Measurements from ENCODE around the gene CLECL1. TPM values are rescaled to one million over a fixed set of nuclear protein-coding genes. Genes with fewer than 3 reads are reported as not detected.
A peak's percentile ranks its signal among the peaks of the same experiment; 100 is the strongest.
"Not testable (repeated sequence)": the region's sequence is repeated elsewhere in the genome, so short reads cannot be mapped to it uniquely, and the experiment has no call there.

Gene CLECL1
- total and polyA plus RNA-seq, 2 donors, result 4.0 to 11.2 TPM

DNA sequence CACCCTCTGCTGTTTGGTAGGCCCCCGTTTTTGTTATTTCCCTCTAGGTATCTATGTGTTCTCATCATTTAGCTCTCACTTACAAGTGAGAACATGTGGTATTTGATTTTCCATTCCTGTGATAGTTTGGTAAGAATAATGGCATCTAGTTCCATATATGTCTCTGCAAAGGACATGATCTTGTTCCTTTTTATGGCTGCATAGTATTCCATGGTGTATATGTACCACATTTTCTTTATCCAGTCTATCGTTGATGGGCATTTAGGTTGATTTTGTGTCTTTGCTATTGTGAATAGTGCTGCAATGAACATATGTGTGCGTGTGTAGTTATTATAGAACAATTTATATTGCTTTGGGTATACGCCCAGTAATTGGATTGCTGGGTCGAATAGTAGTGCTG is 28.3 kb downstream of the CLECL1 start:
- not testable (repeated sequence) for H3K9me3 ChIP-seq (ENCODE audit: control insufficient read depth in 2 of 2, insufficient read depth in 1 of 2, low read length in 1 of 2)
- peaks cover 25 to 28% of the 10 kb centered on the region in 2 donors for H3K4me1 ChIP-seq (ENCODE audit: control insufficient read depth in 2 of 2, insufficient read depth in 2 of 2, low read length in 2 of 2)

DNA sequence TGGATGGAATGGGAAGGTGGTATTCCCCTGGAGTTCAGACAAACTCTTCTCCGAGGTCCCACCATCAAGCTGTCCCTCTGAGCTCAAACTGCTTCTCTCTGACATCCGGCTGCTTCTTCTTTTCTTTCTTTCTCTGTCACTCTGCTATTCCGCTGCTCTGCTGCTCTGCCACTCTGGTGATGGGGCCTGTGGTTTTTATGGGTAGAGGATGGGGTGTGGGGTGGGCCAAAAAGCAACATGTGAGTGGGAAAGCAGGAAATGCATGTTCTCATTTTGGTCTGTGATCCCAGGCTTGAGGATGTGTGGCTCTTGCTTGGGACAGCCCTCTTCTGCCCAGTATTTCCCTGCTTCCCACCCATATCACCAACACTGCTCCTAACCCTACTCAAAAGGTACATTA is 30.6 kb downstream of the CLECL1 start:
- DNase-seq (ENCODE audit: low read depth in 6 of 9, low spot score in 9 of 9), result peak; percentile 34 to 87 (median 67)
- peak overlapping the region; percentile 93 to 95 for H3K27ac ChIP-seq (ENCODE audit: low read depth in 1 of 2, low read length in 1 of 2)
- no peaks in the 10 kb centered on the region for H3K27me3 ChIP-seq (ENCODE audit: control insufficient read depth in 2 of 2, insufficient read depth in 1 of 2, low read length in 1 of 2)
- H3K4me3 ChIP-seq (ENCODE audit: low read length in 2 of 2), result peak overlapping the region; percentile 6 to 16
- 9% methylated on average over 3 of the region's 3 CpGs for WGBS
- no peaks in the 10 kb centered on the region for H3K9me3 ChIP-seq (ENCODE audit: control insufficient read depth in 2 of 2, insufficient read depth in 1 of 2, low read length in 1 of 2)
- H3K4me1 ChIP-seq (ENCODE audit: control insufficient read depth in 2 of 2, insufficient read depth in 2 of 2, low read length in 2 of 2), result peaks cover 17% of the 10 kb centered on the region in 2 donors
- no peaks in the 10 kb centered on the region for H3K36me3 ChIP-seq (ENCODE audit: control insufficient read depth in 2 of 2, insufficient read depth in 2 of 2, low read length in 1 of 2)

More for the DNA sequence above, 28.3 kb downstream of the CLECL1 start:
- not testable (repeated sequence) for H3K4me3 ChIP-seq (ENCODE audit: low read length in 2 of 2); H3K27ac ChIP-seq (ENCODE audit: low read depth in 1 of 2, low read length in 1 of 2); H3K27me3 ChIP-seq (ENCODE audit: control insufficient read depth in 2 of 2, insufficient read depth in 1 of 2, low read length in 1 of 2); H3K36me3 ChIP-seq (ENCODE audit: control insufficient read depth in 2 of 2, insufficient read depth in 2 of 2, low read length in 1 of 2); DNase-seq (ENCODE audit: low read depth in 6 of 9, low spot score in 9 of 9)
- 98% methylated on average over 5 of the region's 5 CpGs for WGBS

DNA sequence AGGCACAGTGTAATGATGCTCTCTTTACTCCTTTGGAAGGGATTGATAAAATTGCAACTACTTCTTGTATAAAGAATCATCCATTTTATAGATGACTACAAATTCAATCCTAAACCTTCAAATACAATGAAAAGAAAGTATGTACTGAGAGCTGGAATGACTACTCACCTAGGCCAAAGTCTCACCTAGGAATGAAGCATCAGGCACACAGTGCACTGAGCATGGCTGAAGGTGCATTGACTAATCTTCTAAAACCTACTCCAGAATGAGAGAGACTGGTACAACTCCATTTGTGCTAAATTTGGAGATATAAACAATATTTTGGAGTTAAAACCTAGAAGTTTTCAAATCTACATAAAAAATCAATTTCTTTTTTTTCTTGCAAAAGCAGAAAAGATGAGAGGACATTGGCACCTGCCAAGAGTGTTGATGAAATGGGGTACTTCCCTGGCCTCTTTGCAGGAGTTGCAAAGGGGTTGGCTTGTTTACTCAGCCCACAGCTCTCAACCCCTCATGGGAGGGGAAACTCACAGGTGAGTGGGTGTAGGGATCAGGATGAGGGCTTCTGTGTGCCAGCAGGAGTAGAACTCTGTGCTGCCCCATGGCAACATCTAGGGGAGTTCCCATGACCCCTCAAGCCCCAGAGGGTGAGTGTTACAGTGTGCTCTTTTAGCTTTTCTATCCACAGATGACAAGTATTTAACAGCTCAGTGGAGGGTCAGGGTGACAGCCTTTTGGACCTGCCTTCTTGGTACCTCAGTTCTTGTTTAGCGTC is 31.3 kb downstream of the CLECL1 start:
- Histone ChIP-seq H3K27me3 (ENCODE audit: control insufficient read depth in 2 of 2, insufficient read depth in 1 of 2, low read length in 1 of 2) (no peaks in the 10 kb centered on the region), H3K4me1 (ENCODE audit: control insufficient read depth in 2 of 2, insufficient read depth in 2 of 2, low read length in 2 of 2) (peaks cover 14 to 16% of the 10 kb centered on the region in 2 donors), H3K36me3 (ENCODE audit: control insufficient read depth in 2 of 2, insufficient read depth in 2 of 2, low read length in 1 of 2) (peaks cover 0 to 2% of the 10 kb centered on the region in 2 donors), H3K4me3 (ENCODE audit: low read length in 2 of 2) (peak overlapping the region; percentile 6 to 16), H3K9me3 (ENCODE audit: control insufficient read depth in 2 of 2, insufficient read depth in 1 of 2, low read length in 1 of 2) (no peaks in the 10 kb centered on the region), H3K27ac (ENCODE audit: low read depth in 1 of 2, low read length in 1 of 2) (peak overlapping the region; percentile 93 to 95)
- peak in 3 of 9 donors; percentile 19 to 53 (median 35) for DNase-seq (ENCODE audit: low read depth in 6 of 9, low spot score in 9 of 9)
- WGBS, result 96% methylated on average over 1 of the region's 1 CpG

DNA sequence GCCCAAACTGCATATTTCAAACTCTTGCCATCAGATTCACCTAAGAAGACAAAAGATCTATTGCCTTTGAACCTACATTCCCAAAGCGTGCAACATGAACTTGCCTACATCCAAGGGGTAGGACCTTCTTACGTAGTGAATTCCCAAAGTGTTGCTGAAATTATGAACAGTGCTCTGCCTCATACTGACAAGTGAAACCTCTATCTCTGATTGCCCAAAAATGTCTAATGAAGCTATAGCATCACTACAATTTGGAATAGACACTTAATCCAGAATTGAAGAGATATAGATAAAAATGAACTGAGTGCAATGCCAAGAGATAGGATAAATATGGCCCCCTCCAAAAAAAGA is 32.3 kb downstream of the CLECL1 start:
- H3K27ac ChIP-seq (ENCODE audit: low read depth in 1 of 2, low read length in 1 of 2), result peak overlapping the region in 1 of 2 donors; percentile 26
- peaks cover 2 to 8% of the 10 kb centered on the region in 2 donors for H3K36me3 ChIP-seq (ENCODE audit: control insufficient read depth in 2 of 2, insufficient read depth in 2 of 2, low read length in 1 of 2)
- no peaks in the 10 kb centered on the region for H3K27me3 ChIP-seq (ENCODE audit: control insufficient read depth in 2 of 2, insufficient read depth in 1 of 2, low read length in 1 of 2)
- no peaks in the 10 kb centered on the region for H3K9me3 ChIP-seq (ENCODE audit: control insufficient read depth in 2 of 2, insufficient read depth in 1 of 2, low read length in 1 of 2)
- no peak for DNase-seq (ENCODE audit: low read depth in 6 of 9, low spot score in 9 of 9)
- peaks cover 9 to 16% of the 10 kb centered on the region in 2 donors for H3K4me1 ChIP-seq (ENCODE audit: control insufficient read depth in 2 of 2, insufficient read depth in 2 of 2, low read length in 2 of 2)
- 91% methylated on average over 2 of the region's 2 CpGs for WGBS
- H3K4me3 ChIP-seq (ENCODE audit: low read length in 2 of 2), result no peak overlapping the region

DNA sequence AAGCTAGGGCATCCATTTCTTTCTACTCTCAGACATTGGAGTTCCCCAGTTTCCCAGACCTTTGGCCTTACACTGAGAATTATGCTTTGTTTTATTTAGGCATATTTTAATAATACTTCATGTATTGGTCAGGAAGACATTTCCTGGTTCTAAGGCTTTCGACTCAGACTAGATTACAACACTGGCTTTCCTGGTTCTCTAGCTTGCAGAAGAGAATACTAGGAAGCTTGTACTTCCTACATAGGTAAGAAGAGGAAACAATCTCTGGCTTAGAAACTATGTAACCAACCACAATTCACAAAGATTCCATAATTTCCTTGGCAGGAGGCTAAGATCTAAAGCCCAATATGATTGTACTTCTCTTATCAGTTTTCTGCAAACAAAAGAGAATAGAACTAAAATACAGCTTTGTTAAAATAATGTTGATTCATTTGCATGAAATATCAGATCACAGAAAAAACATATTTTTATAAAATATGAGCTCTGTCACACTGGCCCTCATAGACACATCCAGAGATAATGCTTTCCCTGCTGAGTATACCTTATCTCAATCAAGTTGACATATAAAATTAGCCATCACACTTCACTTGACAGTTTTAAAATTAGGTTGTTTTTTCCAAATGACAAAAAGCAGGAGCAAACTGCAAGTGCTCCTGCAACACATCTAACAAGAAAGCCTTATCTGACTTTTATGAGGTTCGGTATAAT is 32.8 kb downstream of the CLECL1 start:
- Histone ChIP-seq H3K36me3 (ENCODE audit: control insufficient read depth in 2 of 2, insufficient read depth in 2 of 2, low read length in 1 of 2) (peaks cover 7 to 13% of the 10 kb centered on the region in 2 donors), H3K27me3 (ENCODE audit: control insufficient read depth in 2 of 2, insufficient read depth in 1 of 2, low read length in 1 of 2) (no peaks in the 10 kb centered on the region), H3K4me1 (ENCODE audit: control insufficient read depth in 2 of 2, insufficient read depth in 2 of 2, low read length in 2 of 2) (peaks cover 9 to 16% of the 10 kb centered on the region in 2 donors), H3K4me3 (ENCODE audit: low read length in 2 of 2) (no peak overlapping the region), H3K27ac (ENCODE audit: low read depth in 1 of 2, low read length in 1 of 2) (peak overlapping the region in 1 of 2 donors; percentile 26), H3K9me3 (ENCODE audit: control insufficient read depth in 2 of 2, insufficient read depth in 1 of 2, low read length in 1 of 2) (no peaks in the 10 kb centered on the region)
- DNase-seq (ENCODE audit: low read depth in 6 of 9, low spot score in 9 of 9), result no peak
- WGBS, result 77% methylated on average over 2 of the region's 2 CpGs

DNA sequence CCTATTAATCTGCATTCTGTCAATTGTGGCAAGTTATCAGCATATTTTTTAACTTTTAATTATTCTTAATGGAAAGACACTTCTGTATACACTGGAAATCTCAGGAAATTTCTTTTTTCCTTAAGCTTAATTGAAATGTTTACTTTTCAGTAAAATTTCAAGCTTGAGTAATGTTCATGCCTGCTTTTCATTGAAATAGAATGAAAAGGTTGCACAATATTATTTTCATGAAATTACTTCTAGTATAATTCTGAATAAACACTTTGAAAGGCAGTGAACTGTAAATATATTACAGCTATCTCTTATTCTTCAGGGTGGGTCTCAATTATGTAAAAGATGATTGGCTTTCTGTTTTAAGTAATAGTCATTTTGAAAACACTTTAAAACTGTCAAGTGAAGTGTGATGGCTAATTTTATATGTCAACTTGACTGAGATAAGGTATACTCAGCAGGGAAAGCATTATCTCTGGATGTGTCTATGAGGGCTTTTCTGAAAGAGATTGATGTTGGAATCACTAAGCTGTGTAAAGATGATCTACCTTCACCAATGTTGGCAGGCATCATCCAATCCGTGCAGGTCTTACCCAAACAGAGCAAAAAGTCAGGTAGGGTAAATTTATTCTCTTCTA is 33.5 kb downstream of the CLECL1 start:
- peaks cover 9 to 16% of the 10 kb centered on the region in 2 donors for H3K4me1 ChIP-seq (ENCODE audit: control insufficient read depth in 2 of 2, insufficient read depth in 2 of 2, low read length in 2 of 2)
- H3K27me3 ChIP-seq (ENCODE audit: control insufficient read depth in 2 of 2, insufficient read depth in 1 of 2, low read length in 1 of 2), result no peaks in the 10 kb centered on the region
- WGBS, result 90% methylated on average over 1 of the region's 1 CpG
- no peak overlapping the region for H3K4me3 ChIP-seq (ENCODE audit: low read length in 2 of 2)
- no peaks in the 10 kb centered on the region for H3K9me3 ChIP-seq (ENCODE audit: control insufficient read depth in 2 of 2, insufficient read depth in 1 of 2, low read length in 1 of 2)
- peak overlapping the region in 1 of 2 donors; percentile 12 for H3K27ac ChIP-seq (ENCODE audit: low read depth in 1 of 2, low read length in 1 of 2)
- H3K36me3 ChIP-seq (ENCODE audit: control insufficient read depth in 2 of 2, insufficient read depth in 2 of 2, low read length in 1 of 2), result peaks cover 9 to 20% of the 10 kb centered on the region in 2 donors
- DNase-seq (ENCODE audit: low read depth in 6 of 9, low spot score in 9 of 9), result no peak

DNA sequence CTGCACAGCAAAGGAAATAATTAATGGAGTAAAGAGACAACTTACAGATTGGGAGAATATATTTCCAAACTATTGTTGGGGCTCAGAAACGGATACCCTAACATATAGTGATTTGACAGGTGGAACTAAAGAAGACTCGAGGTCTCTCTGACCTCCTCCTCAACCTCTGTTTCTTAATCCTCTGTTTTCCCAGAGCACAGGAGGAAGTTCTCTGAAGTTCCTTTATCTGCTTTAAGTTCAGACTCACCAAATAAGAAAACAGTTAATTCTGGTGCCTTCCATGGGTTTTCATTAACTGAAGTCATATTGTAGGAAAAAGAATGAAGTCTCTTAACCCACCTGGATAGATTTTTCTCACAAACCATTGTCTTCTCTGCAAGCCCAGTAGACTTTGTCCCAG is 34.2 kb downstream of the CLECL1 start:
- Histone ChIP-seq H3K9me3 (ENCODE audit: control insufficient read depth in 2 of 2, insufficient read depth in 1 of 2, low read length in 1 of 2) (no peaks in the 10 kb centered on the region), H3K4me3 (ENCODE audit: low read length in 2 of 2) (no peak overlapping the region), H3K4me1 (ENCODE audit: control insufficient read depth in 2 of 2, insufficient read depth in 2 of 2, low read length in 2 of 2) (peaks cover 9 to 16% of the 10 kb centered on the region in 2 donors), H3K27me3 (ENCODE audit: control insufficient read depth in 2 of 2, insufficient read depth in 1 of 2, low read length in 1 of 2) (no peaks in the 10 kb centered on the region), H3K36me3 (ENCODE audit: control insufficient read depth in 2 of 2, insufficient read depth in 2 of 2, low read length in 1 of 2) (peaks cover 9 to 25% of the 10 kb centered on the region in 2 donors), H3K27ac (ENCODE audit: low read depth in 1 of 2, low read length in 1 of 2) (no peak overlapping the region)
- whole genome bisulfite sequencing, result 88% methylated on average over 2 of the region's 2 CpGs
- no peak for DNase-seq (ENCODE audit: low read depth in 6 of 9, low spot score in 9 of 9)

DNA sequence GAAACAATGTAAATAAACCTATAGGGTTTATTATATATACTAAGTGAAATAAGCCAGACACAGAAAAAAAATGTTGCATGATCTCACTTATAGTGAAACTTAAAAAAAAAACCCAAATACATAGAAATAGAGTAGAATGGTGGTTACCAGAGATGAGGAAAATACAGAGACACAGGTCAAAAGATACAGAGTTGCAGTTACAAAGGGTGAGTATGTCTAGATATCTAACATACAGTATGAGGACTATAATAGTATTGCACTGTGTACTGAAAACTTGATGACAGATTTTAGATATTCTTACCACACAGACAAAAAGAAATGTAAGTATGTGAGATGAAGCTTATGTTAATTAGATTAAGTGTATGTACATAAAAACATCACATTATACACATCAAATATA is 35.3 kb downstream of the CLECL1 start:
- Histone ChIP-seq H3K4me3 (ENCODE audit: low read length in 2 of 2) (no peak overlapping the region), H3K36me3 (ENCODE audit: control insufficient read depth in 2 of 2, insufficient read depth in 2 of 2, low read length in 1 of 2) (peaks cover 12 to 34% of the 10 kb centered on the region in 2 donors), H3K9me3 (ENCODE audit: control insufficient read depth in 2 of 2, insufficient read depth in 1 of 2, low read length in 1 of 2) (no peaks in the 10 kb centered on the region), H3K27ac (ENCODE audit: low read depth in 1 of 2, low read length in 1 of 2) (no peak overlapping the region), H3K4me1 (ENCODE audit: control insufficient read depth in 2 of 2, insufficient read depth in 2 of 2, low read length in 2 of 2) (peaks cover 9 to 13% of the 10 kb centered on the region in 2 donors), H3K27me3 (ENCODE audit: control insufficient read depth in 2 of 2, insufficient read depth in 1 of 2, low read length in 1 of 2) (no peaks in the 10 kb centered on the region)
- no peak for DNase-seq (ENCODE audit: low read depth in 6 of 9, low spot score in 9 of 9)

DNA sequence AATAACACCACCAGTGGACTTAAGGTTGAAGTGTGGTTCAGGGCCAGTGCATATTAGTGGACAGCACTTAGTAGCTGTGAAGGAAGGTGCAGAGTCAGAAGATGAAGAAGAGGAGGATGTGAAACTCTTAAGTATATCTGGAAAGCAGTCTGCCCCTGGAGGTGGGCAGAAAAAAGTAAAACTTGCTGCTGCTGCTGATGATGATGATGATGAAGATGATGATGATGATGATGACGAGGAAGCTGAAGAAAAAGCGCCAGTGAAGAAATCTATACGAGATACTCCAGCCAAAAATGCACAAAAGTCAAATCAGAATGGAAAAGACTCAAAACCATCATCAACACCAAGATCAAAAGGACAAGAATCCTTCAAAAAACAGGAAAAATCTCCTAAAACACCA is 37.2 kb downstream of the CLECL1 start:
- DNase-seq (ENCODE audit: low read depth in 6 of 9, low spot score in 9 of 9); H3K27ac ChIP-seq (ENCODE audit: low read depth in 1 of 2, low read length in 1 of 2); H3K4me1 ChIP-seq (ENCODE audit: control insufficient read depth in 2 of 2, insufficient read depth in 2 of 2, low read length in 2 of 2); H3K27me3 ChIP-seq (ENCODE audit: control insufficient read depth in 2 of 2, insufficient read depth in 1 of 2, low read length in 1 of 2); H3K4me3 ChIP-seq (ENCODE audit: low read length in 2 of 2); H3K9me3 ChIP-seq (ENCODE audit: control insufficient read depth in 2 of 2, insufficient read depth in 1 of 2, low read length in 1 of 2): not testable (repeated sequence)
- 96% methylated on average over 3 of the region's 3 CpGs for WGBS
- peaks cover 12 to 44% of the 10 kb centered on the region in 2 donors for H3K36me3 ChIP-seq (ENCODE audit: control insufficient read depth in 2 of 2, insufficient read depth in 2 of 2, low read length in 1 of 2)

Measured in thymus (tissue), 11 donors.